ENCODE results near the gene SGSH.

- TF ChIP-seq CTCF (IDR thresholded peaks at IDR 0.05), result no peak
- TF ChIP-seq EP300 (IDR thresholded peaks at IDR 0.05), result no peak
- TF ChIP-seq POLR2AphosphoS5 (IDR thresholded peaks at IDR 0.05), result no peak
Observed at GRCh38 chr17:80224683-80225082, 4.5 kb upstream of the SGSH start.

All from suprapubic skin (tissue), 4 donors.